Renal cortical epithelial cell (primary cell): ENCODE measurements around the gene RAD51. TPM values are rescaled to one million over a fixed set of nuclear protein-coding genes. Genes with fewer than 3 reads are reported as not detected.

ENCODE experiments used
- DNase-seq: peaks from one replicate; pipeline ENCODE4 v3.0.0-alpha.2; 2011; ENCODE audit warnings: low read depth
- total RNA-seq: library from RNA; depleted of rRNA; stranded (reverse); fragments of >200 nt; gene quantifications from 2 replicates; pipeline ENCODE4 v1.2.3, GENCODE V29; 2014

The RAD51 gene
- total RNA-seq, 1 donor from 2014 or later, result 0.85 TPM

DNA sequence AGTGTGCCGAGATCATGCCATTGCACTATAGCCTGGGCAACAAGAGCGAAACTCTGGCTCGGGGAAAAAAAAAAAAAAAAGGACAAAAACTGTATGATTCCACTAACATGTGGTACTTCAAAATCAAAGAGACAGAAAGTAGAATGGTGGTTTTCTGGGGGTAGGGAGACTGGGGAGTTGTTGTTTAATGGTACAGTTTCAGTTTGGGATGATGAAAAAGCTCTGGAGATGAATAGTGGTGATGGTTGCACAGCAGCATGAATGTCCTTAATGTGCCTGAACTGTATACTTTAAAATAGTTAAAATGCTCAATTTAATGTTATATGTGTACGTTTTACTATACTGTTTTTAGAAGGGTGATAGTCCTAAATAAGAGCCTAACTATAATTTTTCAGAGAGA is 27.4 kb downstream of the RAD51 start:
- no peak for DNase-seq

DNA sequence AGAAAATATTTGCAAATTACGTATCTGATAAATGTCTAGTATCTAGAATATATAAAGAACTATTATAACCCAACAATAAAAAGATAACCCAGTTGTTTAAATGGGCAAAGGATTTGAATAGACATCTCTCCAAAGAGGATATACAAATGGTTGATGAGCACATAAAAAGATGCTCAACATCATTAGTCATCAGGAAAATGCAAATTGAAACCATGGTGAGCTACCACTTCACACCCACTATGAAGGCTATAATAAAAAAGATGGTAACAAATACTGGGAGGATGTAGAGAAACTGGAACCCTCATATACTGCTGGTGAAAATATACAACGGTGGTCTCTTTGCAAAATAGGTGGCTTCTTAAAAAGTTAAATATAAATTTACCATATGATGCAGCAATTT is 28.0 kb downstream of the RAD51 start:
- DNase-seq, result no peak

DNA sequence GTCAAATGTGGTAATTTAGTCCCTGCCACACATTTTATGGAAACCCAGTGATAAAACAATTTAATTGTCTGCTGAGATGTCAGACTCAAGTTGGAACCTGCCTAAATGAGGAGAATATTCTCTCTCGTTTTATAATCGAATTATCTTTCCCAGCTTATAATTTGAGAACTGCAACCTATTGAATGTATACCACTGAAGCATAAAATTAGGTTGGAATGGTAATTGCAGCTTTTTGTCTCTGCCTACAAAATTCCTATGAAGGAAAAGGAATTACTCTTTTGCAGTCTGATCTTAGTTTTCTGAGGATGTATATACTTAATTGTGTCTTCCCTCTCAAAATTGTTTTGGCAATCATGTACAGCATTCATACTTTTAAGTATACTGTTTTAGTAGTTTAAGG is 28.9 kb downstream of the RAD51 start:
- DNase-seq, result no peak

DNA sequence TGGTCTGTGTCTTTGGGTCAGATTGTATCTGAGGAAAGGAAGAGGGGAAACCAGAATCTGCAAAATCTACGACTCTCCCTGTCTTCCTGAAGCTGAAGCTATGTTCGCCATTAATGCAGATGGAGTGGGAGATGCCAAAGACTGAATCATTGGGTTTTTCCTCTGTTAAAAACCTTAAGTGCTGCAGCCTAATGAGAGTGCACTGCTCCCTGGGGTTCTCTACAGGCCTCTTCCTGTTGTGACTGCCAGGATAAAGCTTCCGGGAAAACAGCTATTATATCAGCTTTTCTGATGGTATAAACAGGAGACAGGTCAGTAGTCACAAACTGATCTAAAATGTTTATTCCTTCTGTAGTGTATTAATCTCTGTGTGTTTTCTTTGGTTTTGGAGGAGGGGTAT is 36.1 kb downstream of the RAD51 start:
- DNase-seq, result no peak

DNA sequence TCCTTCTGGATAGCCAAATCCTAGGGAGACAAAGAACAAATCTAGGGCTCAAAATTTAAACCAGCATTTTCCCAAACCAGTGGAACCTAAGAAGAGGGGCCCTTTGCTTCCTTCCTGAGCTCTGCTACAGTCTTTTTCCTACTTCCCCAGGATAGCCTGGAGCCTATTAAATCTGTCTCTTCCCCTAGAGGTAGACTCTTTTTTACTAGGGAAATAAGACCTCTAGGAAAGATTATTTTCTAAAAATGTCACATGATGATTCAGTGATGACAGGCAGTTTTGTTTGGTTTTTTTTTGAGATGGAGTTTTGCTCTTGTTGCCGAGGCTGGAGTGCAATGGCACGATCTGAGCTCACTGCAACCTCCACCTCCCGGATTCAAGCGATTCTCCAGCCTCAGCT is 41.6 kb downstream of the RAD51 start:
- no peak for DNase-seq

DNA sequence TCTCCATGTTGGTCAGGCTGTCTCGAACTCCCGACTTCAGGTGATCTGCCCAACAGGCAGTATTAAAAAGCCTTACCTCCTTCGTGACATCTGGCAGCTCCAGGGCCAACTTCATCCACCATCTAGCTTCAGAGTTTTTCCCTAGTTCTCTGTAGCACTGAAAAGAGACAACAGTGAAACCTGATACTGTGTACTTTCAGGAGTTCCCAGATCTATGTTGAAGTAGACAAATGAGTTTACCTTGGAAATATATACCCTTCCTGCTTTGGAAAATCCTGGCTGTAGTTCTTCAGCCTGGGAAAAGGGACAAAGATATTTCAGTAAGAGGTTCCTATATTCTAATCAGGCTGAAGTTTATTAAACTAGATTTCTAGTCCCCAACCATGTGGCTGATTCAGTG is 42.1 kb downstream of the RAD51 start:
- DNase-seq, result no peak

DNA sequence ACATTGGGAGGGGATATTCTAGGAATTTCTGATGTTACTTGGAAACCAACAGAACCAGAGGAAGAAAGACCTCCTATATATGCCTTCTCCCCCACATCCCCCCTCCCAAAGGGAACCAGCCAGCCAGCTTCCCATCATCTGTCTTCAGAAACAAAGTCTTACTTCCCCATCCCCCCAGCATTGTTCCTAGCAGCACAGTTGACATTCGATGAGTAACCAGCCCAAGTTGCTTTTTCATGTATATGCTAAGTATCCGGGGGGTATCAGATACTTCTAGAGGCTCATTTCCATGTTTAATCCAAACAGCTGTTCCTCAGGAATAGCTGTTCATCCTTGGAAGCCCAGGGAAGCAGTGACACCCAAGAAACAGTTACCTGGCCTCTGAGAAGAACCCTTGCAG is 44.1 kb downstream of the RAD51 start:
- no peak for DNase-seq

DNA sequence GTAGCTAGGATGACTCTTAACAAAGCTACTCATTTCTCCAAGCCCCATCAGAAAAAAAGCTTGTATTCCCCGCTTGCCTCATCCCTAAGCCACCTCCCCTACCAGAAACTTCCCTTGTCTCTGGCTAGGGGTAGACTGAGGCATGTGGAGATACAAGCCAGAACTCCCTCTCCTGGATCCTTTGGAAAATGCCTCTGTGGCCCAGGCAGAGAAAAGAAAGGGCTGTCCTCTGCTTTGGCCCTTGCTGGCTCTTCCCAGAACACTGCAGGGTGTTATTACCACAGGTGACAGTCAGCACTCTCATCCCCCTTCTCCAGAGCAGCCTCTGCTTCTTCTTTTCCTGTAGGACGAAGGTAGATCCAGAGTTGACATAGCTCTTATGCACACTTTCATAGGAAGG is 44.9 kb downstream of the RAD51 start:
- DNase-seq, result no peak

DNA sequence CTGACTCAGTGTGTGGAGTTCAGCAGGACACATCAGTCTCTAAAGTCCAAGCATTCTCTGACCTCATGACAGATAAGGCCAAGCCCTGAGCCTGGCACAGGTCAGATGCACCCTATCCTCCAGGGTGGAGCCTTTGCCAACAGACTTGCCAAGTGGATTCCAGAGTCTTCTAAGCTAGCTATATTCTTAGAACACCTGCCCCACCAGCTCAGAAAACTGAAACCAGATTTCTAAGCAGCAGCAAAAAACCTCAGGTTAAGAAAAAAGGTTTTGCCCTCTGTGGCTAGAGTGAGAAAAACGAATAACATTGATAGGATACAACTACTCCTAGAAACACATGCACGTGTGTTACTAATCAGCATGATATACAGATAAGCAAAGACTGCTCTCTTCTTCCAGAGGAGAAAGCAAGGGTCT is 48.5 kb downstream of the RAD51 start:
- DNase-seq, result no peak

DNA sequence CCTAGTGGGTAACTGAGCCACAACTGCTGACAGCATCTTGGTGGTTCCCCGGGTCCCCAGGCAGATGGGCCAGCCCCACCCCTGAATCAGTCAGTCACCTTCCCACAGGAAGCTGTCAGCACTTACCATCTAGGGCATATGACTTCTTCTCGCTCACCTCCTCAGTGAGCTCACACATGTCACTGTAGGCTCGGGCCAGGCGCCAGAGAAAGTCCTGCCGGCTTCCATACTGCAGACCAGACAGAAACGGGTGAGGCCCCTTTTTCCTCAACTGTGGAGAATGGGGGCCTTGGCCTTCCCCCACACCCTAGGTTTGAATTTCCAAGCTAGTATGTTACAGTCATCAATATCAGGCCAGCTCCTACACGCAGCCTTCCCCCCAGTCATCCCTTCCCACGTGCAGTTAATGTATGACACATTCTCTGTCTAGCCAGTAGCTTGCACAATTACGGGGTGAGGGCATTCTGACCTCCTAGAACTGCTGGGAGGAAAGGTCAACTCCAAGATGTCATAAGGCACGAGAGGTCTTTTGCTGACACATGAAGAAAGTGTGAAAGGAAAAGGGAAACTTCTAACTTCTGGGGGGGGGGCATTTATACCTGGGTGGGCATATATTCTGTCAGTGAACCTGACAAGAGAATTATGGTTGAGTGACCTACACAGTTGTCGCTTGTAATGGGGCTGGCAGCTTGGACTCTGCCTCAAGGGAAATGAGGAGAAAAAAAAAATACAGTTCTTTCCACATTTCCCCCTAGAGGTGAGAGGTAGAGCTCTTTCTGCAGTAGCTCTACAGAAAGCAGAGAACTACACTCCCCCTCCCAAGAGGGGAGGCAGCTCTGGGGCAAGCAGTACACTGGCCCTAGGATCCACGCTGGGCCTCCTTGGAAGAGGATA is 49.2 kb downstream of the RAD51 start:
- DNase-seq, result peak; percentile 80

DNA sequence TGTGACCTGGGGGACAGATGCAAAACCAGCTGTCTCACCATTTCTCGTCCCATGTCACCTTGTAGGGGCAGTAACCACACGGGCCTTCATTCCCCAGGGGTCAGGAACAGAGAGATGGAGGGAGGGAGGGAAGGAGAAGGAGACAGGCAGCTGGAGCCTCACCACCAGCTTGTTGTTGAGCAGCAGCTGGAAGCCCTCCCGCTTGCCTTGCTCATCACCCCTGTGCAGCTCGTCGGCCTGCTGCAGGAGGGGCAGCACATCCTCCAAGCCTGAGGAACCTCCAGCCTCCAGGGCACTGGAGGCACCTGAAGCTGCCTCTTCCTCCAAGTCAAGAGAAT is 49.8 kb downstream of the RAD51 start:
- DNase-seq, result no peak

DNA sequence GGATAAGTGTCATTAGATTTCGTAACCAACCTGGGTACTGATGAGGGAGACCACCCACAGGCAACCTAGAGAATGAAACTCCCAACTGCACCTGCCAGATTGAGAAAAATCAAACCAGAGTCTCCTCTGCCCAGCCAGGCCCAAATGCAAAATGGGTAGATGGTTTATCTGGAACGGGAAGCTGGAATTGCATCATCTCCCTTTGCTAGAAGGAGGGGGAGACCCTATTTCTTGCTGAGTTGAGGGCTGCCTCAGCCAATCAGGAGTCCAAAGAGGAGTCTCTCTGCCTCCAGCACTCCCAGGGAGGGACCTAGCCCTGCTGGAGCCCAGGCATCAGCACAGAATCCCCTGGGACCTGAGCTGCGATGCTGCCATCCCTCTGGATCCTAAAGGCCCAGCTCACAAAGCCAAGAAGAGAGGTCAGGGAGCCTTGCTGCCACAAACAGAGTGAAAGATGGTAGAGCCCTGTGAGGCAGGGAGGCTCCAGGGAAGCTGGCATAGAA is 52.0 kb downstream of the RAD51 start:
- DNase-seq, result no peak

DNA sequence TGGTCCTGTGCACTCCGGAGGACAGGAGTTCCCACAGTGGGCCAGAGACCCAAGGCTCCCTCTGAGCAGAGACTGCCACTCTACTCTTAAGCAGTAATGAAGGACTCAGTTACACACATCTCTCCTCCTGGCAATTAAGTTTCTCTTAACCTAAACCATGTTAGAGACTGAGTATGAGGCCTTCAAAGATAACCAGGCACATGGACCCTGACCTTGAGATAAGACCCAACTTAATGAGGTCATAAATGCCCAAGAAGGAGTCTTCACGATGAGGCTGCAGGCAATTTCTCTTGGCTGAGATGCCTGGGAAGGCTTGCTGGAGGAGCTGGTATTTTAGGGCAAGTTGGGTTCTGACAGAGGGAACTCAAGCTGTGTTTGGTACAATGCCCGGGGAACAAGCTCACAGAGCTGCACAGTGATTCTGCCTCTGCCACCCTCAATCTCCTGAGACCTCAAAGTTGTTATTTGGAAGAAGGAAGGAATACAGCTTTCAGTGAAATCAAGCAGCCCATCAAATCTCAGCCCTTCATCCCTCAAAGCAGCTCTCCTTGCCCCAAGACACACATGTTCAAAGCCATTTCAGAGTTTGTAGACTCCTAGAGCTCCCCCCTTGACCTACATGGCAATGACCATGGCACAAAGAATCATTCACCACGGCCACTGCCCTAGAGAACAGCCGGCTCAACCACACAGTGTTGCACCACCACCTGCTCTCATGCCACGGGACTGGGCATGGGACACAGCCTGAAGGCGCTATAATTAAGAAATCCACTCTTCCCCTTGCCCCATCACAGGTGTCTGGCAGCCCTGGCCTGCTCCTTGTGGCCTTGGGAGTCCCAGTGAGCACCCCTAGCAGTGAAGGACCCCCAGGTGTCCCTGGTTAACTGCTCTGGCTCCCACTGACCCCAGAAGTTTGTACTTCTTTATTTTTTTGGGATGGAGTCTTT is 53.0 kb downstream of the RAD51 start:
- DNase-seq, result no peak

DNA sequence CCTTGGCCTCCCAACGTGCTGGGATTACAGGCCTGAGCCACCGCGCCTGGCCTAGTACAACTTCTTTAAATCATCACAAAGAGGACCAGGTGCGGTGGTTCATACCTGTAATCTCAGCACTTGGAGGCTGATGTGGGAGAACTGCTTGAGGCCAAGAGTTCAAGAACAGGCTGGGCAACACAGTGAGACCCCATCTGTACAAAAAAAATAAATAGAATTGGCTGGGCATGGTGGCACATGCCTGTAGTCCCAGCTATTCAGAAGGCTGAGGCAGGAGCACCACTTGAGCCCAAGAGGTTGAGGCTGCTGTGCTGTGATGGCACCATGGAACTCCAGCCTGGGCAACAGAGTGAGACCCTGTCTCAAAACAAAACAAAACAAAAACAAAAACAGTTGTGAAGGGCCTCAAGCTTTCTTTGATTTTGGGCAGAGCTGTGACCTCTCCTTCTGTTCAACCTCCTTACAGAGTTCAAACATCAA is 54.2 kb downstream of the RAD51 start:
- DNase-seq, result no peak

DNA sequence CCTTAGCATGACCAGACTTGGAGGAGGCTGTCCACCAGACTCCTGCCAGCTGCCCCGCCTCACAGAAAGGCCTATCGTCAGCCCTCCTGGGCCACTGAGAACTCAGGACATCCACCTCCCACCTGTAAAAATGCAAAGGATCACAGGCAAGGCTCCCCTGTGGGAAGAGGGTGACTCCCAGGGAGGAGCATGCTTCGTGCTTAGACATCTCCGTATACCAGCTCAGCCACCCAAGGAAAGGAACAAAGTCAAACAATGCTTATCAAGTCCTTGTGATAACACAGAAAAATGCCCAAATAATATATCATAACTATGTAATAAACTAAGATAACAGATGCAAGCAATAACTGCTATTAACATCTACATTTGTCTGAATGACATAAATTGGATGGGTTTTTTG is 55.9 kb downstream of the RAD51 start:
- DNase-seq, result no peak

DNA sequence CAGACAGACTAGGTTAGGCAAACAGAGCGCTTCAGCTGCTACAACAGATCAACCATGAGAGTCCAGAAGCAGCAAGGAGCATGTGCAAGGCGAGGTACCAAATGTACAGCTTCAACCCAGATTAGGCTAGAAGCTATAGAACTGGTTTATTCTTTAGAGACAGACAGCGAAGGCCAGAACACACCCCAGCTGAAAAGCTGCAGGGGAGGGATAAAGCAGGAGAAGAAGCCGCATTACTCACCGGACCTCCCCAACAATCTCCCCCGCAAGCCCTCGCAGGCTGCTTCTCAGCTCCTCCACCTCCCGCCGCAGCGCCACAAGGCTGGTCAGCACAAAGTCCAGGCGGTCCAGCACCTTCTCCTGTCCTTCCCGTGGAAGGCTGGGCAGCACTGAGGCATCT is 56.8 kb downstream of the RAD51 start:
- DNase-seq, result no peak

DNA sequence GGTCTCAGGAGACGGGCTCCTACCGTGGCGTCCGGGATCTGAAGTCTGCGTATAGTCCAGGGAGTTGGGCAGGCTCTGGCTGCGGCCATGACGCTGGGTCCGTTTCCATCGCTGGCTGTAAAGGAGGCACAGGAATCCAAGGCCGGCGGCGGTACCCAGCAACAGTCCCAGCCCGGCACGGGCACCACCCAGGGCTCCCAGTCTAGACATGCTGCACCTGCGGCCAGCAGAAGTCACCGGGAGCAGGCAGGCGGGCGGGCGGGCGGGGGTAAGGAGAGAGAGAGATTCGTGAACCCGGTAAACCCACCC is 59.6 kb downstream of the RAD51 start:
- no peak for DNase-seq

DNA sequence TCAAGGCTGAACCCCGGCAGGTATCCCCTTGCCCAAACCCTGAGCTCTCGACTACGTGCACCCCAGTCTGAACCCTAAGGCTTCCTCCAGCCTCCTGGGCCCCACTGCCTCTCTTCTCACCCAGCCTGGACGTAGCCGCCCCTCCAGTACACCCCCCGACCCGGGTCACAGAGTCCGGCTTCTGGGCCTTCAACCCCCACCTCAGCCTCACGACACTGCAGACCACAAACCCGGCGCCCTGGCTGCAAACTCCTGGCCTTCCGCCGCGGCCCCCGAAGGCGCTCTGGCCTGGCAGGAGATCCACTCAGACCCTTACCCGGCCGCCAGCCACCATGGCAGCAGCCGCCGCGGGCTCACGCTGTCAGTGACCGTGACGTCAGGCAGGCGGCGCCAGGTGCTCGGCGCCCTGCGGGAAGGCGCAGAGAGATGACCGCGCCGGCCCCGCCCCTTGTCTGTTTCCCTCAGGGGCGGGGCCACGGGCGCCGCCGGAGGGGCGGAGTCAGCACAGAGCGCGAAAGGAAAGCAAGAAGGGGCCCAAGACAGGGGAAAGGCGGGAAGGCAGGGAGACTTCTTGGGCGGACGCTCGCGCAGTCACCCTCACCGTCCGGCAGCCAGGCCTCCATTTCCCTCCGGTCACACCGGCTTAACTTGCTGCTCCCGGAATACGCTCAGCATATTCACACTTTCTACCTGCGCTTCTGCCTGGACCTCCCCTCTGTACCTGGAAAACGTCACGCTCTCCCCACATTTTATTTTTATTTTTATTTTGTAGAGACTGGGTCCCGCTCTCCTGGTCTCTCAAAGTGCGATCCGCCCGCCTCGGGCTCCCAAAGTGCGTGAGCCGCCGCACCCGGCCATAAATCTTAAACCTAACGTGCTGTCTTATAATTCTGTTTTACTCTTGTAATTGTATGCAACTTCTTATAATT is 60.2 kb downstream of the RAD51 start, which contains the start of gene RMDN3:
Gene RMDN3 (minus strand): TSS at position 372 of the 929 bp plus-strand sequence. CDS start 471 bp downstream, outside the sequence.
- peak; percentile 70 for DNase-seq

DNA sequence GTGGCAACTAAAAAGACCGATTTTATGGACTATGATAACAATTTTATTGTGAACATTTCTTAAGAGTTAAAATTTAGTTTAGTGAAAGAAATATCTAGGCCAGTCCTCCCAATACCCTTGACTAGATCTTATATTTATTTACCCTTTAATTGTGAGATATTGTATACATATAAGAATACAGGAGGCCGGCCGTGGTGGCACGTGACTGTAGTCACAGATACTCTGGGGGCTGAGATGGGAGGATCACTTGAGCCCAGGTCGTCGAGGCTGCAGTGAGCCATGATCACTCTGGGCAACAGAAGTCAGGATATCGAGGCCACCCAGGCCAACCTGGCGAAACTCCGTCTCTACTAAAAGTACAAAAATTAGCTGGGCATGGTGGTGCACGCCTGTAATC is 60.8 kb downstream of the RAD51 start:
- no peak for DNase-seq

DNA sequence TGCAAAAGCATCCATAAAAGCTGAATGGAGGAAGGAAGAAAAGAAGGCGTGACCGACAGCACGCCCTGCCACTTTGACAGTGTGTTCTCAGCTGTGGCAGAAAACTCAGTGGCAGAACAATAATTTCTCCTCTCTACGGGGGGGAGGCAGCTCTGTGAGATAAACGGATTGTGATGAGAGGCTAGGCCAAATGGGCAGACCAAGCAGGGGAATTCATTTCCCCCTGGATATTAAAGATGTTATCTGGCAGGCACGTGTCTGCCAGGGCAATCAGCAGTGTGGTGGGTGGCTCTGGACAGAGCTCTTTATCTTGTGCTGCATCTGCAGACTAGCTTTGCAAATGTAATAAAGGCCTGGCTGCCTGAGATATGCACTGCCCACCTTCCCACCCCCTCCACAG is 62.0 kb downstream of the RAD51 start:
- no peak for DNase-seq

DNA sequence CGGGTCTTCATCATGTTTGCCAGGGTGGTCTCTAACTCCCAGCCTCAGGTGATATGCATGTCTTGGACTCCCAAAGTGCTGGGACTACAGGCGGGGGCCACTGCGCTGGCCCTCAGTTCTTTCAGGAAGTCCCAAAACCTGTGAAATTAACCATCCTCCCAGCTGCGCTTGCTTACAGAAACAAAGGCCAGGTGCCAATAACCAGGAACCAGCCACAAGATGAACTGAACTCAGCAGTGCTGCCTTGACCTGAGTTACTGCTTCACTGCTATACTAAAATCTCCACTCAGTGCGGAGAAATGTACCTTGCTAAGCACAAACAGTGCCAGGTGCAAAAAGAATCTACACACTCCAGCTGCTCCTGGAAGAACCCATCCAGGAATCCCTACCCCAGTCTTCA is 65.0 kb downstream of the RAD51 start:
- DNase-seq, result no peak
